GM10266 (cell line): ENCODE data around the gene EVA1B.

Experiments
- DNase-seq: peaks from one replicate; pipeline ENCODE4 v3.0.0; 2012; ENCODE audit errors: extremely low spot score
- CTCF ChIP-seq: IDR thresholded peaks from 2 replicates; pipeline ENCODE4 v1.5.1; 2012; ENCODE audit warnings: mild to moderate bottlenecking, low read depth; ENCODE audit not compliant: control insufficient read depth, insufficient read depth; ENCODE audit errors: missing control alignments

The EVA1B gene

GRCh38 chr1:36339615-36340014 lies 16.2 kb upstream of the EVA1B start:
- DNase-seq, result no peak
- no peak for TF ChIP-seq CTCF

- no peak for TF ChIP-seq CTCF
- no peak for DNase-seq
These were observed 15.8 kb upstream of the EVA1B start for GRCh38 chr1:36339215-36339614.

GRCh38 chr1:36337830-36338229 lies 14.4 kb upstream of the EVA1B start:
- no peak for TF ChIP-seq CTCF

GRCh38 chr1:36330940-36331339 lies 7.5 kb upstream of the EVA1B start:
- TF ChIP-seq CTCF, result no peak
- DNase-seq, result no peak

More at GRCh38 chr1:36337830-36338229, 14.4 kb upstream of the EVA1B start:
- DNase-seq, result no peak

GRCh38 chr1:36329817-36330216 lies 6.4 kb upstream of the EVA1B start:
- no peak for TF ChIP-seq CTCF
- DNase-seq, result no peak

GRCh38 chr1:36328713-36329112 lies 5.3 kb upstream of the EVA1B start:
- TF ChIP-seq CTCF, result no peak
- no peak for DNase-seq

- DNase-seq, result no peak
- no peak for TF ChIP-seq CTCF
These were observed 4.6 kb upstream of the EVA1B start for GRCh38 chr1:36328088-36328480.
